Activated CD8-positive, alpha-beta memory T cell treated with anti-CD3 and anti-CD28 coated beads, Interleukin-2, amount 50 U/mL, for 1 hour (primary cell): ENCODE data around the gene ANO4.
"Not testable (repeated sequence)": the region's sequence is repeated elsewhere in the genome, so short reads cannot be mapped to it uniquely, and the experiment has no call there.

ENCODE experiments used
- DNase-seq: peaks from one replicate; pipeline ENCODE4 v3.0.0-alpha.2; 2020; ENCODE audit errors: extremely low read depth

ANO4 gene

DNA sequence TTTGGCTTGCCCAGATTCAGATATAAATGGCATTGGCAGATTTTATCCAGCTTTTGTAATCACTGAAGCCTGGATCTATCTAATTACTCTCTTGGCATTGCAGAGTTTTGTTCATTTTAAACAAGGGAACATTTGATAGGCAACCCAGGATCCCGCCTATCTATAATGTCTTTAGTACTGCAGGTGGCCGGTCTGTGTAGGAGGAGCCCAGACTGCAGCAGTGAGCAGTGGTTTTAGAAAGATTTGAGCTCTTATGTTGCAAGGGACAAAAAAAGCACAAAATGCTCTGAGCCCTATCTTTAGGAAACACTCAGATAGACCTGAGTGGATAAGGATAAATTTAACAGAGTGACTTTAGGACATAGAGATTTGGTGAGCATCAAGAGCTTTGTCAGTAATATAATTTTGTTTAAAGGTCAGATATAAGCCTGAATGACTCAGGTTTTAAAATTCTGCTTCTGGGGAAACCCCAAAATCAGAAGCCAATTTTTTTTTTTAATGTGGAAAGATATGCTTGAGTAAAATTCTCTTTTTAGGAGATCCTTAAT lies 250.0 kb downstream of the ANO4 start:
- DNase-seq: no peak

DNA sequence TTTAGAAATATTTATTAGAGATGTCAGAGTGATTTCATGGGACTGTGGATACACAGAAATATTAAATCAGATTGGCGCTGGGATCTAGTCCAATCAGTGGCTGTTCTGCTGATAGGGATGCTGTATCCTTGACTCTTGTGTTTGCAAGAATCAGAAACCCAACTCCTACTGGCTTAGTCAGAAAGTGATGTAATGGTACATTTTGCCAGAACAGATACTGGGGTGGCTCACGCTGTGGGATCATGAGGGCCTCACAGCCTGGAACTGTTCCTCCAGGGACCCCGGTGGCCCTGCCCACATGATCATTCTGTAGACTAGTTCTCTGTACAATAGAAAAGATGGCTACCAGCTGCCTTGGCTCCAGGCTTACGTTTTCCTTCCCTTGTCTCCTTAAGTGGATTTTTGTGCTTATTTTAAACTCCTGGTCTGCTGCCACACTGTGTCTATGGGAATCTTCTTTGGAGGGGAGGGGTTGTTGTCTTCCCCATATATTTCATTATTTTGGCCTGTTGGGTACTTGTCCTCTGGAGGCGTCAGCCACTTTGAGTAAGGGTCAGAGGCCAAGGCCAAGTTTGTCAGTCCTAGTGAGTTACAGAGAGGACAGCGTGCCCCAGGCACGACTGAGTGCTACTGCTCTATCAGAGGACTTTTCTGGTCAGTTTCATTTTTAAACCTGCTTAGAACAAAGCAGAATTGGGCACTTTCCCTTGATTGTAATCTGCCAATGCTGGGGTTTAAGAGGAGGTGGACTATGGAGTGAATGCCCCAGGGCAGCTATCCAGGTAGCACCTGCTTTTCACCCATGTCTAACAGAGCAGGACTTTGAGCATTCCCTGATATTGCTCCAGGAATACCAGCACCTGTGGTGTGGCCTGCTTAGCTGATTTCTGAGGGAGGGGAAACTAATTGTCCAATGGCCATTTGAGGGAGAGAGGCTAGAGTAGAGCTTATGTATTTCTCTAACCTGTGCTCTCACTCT lies 251.2 kb downstream of the ANO4 start:
- DNase-seq: no peak

DNA sequence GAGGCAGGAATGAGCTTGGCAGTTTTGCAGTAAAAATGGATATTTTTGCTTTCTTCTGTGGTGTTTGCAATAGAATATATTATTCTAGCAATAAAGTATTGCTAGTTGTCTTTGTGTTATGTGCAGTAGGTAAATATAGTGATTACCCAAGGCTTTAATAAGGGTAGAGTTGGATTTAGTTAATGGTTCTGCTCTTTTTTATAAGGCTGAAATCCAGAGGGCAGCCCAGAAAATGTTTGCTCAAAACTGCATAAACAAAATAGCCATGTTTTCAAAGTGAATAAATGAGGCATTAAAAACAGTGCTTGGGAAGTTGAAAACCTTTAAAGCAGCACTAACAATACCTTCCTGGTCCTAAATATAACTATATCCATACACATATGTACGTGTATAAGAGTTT lies 253.1 kb downstream of the ANO4 start:
- DNase-seq: no peak

DNA sequence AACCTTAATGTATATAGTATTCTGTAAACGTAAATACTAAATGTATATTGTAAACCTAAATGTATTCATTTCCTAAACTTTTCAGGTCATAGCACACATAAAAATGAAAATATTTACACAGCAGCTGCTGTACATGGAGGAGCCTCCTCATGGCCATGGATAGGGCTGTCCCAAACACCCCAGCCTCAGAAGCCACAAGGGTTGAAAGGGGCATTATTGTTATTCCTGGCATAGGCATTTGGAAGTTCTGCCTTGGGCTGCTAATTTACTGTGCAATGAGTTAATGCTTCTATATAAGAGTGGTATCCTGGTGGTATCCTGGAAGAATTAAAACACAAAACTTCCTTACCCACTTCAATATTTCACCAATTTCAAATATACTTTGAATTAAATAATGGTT lies 256.1 kb downstream of the ANO4 start:
- DNase-seq: no peak

DNA sequence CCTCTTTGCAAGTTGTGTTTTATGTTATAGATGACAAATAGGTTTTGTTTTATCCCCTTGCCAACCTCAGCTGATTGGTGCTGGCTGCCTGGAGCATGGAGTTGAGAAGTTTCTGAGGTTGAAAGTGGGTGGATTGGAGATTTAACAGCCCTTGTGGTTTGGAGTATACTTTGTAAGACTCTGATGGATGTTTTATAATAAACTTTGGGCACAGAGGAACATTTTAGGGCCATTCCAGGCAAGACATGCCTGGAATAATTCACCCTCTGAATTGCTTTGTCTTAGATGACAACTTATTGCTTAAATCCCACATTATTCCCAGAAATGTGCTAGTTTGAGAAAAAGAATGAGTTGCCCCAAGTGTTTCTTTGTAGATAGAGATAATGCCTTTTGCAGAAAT lies 256.6 kb downstream of the ANO4 start:
- DNase-seq: no peak

DNA sequence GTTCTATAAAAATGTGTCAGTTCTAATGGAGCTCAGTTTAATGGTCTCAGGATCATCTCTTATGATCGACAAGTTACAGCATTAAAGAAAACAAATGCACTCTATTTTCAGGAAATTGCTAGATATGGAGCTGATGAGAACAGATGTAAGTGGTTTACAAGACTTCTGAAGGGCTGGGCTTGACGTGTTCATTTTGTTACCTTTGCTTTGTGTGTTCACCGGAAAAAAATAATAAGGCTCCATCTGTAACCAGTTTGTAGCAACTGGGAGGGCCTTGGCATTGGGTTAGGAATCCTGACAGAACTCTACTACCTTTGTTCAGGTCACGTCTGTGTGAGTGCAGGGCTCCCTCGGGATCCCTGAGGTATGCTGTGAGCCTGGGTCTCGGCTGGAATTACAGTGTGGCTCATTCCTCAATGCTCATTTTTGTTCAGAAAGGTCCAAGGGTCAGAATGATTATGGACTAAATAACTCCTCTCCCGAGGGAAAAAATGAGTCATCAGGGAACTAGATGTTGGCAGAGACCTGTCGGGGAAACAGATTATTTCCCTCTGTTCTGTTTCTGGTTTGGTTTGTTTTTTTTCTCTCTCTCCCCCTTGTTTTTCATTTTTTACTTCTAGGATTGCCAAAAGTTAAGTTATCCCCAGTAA lies 257.4 kb downstream of the ANO4 start:
- DNase-seq: no peak

DNA sequence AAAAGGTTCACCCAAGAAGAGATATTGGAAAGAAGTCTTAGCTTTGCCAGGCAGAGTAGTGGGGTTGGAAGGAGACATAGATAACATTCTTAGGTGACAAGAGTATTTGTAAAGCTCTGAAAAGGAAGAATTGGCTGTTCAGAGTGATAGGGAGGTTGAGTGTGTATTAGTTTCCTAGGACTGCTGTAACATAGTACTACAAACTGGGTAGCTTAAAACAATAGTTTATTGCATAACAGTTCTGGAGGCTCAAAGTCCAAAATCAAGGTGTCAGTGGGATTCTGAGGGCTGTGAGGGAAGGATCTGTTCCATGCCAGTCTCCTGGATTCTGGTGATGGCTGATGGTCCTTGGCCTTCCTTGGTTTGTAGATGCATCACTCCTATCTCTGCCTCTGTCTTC lies 258.6 kb downstream of the ANO4 start:
- no peak for DNase-seq

DNA sequence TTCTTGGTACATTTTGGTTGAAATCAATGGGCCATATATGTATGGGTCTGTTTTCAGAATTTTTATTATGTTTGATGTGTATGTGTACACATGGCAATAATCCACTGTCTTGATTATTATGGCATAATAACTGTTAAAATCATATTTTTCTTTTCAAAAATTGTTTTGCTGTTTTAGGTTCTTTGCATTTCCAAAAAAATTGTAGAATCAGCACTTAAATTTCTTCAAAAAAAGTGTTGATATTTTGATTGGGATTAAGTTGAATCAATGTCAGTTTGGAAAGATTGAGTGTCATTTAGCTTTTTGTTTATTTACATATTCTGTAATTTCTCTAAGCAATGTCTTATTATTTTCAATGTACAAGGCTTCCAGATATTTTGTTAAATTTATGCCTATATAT lies 261.4 kb downstream of the ANO4 start:
- no peak for DNase-seq

DNA sequence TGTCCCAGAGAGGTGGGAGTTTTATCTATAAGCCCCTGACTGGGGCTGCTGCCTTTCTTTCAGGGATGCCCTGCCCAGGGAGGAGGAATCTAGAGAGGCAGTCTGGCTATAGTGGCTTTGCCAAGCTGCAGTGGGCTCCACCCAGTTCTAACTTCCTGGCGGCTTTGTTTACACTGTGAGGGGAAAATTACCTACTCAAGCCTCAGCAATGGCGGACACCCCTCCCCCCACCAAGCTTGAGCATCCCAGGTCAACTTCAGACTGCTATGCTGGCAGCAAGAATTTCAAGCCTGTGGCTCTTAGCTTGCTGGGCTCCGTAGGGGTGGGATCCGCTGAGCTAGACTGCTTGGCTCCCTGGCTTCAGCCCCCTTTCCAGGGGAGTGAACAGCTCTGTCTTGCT lies 267.9 kb downstream of the ANO4 start:
- DNase-seq: not testable (repeated sequence)

DNA sequence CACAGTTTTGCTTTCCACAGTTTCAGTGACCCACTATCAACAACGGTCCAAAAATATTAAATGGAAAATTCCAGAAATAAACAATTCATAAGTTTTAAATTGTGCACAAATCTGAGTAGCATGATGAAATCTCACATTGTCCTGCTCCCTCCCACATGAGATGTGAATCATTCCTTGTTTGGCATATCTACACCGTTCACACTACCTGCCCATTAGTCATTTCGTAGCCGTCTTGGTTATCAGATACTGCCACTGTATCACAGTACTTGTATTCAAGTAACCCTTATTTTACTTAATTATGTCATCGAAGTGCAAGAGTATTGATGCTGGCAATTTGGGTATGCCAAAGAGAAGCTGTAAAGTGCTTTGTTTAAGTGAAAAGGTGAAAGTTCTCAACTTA lies 270.1 kb downstream of the ANO4 start:
- DNase-seq: no peak

DNA sequence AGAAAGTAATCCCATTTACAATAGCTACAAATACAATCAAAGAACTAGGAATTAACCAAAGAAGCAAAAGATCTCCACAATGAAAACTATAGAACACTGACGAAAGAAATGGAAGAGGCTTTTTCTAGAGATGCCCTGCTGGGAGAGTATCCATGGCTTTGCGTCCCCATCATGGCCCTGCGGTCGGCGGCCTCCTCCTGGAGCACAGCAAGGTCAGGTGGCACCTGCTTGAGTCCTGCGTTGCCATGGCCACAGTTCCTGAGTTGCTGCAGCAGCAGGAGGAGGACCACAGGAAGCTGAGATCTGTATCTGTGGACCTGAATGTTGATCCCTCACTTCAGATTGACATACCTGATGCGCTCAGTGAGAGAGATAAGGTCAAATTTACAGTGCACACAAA lies 271.9 kb downstream of the ANO4 start:
- DNase-seq: no peak

DNA sequence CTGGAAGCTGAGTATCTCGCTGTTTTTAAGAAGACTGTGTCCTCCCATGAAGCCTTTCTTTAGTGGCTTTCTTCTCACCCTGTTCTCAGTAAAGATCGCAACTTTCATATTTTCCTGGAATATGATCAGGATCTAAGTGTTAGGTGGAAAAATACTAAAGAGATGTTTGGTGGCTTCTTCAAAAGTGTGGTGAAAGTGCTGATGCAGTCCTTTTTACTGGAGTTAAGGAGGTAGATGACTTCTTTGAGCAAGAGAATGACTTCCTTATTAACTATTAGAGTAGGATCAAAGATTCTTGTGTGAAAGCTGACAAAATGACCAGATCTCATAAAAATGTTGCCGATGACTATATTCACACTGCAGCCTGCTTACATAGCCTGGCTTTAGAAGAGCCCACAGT lies 273.8 kb downstream of the ANO4 start:
- DNase-seq: no peak

DNA sequence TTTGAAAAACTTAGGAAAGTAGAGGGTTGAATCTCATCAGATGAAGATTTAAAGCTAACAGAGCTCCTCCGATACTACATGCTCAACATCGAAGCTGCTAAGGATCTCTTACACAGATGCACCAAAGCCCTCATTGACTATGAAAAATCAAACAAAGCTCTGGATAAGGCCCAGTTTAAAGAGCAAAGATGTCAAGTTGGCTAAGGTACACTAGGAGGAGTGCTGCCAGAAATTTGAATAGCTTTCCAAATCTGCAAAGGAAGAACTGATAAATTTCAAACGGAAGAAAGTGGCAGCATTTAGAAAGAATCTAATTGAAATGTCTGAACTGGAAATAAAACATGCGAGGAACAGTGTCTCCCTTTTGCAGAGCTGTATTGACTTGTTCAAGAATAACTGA lies 274.3 kb downstream of the ANO4 start:
- no peak for DNase-seq

DNA sequence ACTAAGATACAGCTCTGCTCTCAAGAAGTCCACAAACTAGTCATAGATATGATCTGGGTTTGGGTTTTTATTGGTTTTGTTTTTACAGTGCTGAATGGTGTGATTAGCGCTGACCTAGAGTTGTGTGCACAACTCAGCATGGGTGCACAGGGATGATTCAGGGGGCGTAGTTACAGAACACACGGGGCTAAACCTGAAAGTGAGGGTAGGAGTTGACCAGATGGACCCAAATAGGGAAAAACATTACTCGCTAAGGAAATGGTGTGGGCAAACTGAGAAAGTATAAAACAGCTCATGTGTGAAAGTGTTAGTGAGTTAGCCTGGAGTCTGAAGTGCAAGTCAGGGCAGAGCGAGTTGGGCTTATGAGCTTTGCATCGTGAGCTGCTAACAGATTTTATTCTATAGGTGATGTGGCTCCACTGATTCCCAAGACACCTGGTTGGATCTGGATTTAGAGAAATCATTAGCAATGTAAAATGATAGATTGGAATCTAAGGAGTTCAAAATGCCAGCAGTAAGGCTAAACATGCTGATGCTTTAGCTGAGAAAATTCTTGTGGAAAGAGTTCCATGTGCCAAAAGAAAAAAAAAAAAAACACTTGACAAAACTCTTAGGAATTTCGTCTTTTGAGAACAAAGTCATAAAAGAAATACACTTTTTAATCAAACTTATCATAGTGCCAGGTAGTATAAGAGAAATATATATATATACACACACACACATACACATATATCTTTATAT lies 280.5 kb downstream of the ANO4 start:
- DNase-seq: no peak

DNA sequence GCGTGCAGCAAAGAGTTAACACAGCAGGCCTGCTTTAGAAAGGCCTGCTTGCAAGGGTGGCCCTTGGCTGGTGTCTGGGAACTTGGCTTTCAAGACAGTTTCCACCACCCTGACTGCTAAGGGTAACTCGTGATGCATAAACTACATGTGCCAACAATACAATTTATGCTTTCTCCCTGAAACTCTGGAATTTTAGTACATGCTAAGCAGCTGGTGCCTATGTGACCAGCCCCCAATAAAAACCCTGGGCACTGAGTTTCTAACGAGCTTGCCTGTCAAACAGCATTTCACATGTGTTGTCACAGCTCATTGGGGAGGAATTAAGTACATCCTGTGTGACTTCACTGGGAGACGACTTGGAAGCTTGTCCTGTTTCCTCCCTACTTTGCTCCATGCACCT lies 282.3 kb downstream of the ANO4 start:
- no peak for DNase-seq

DNA sequence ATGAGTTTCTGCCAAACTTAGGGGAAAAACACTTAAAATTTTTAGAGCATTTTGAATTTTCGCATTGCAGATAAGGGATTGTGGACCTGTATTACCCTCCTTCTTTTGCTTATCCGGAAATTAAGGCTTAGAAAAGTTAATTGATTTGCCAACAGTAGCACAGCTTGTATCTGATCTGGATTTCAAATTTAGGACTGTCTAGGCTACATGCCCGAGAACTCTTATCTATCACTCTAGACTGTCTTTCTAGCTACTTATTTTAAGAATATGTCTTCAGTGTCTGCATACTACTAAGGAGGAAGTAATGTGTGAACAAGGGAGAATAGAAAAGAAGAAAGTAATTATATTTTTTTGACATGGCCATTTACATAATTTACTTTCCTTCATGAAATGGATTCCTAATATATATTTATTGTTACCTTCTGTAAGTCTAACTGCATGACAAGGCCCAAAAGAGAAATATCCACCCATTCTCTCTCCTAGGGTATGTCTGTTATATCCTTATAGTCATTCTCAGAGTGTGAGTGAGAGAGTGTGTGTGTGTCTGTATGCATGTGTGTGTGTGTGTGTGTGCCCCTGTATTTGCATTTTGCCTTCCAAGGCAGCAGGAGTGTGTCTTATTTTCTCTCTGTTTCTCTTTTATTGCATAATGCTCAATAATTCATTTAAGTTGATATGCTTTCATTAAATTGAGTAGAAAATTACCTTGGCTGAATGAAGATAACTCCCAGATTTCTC lies 283.4 kb downstream of the ANO4 start:
- no peak for DNase-seq

DNA sequence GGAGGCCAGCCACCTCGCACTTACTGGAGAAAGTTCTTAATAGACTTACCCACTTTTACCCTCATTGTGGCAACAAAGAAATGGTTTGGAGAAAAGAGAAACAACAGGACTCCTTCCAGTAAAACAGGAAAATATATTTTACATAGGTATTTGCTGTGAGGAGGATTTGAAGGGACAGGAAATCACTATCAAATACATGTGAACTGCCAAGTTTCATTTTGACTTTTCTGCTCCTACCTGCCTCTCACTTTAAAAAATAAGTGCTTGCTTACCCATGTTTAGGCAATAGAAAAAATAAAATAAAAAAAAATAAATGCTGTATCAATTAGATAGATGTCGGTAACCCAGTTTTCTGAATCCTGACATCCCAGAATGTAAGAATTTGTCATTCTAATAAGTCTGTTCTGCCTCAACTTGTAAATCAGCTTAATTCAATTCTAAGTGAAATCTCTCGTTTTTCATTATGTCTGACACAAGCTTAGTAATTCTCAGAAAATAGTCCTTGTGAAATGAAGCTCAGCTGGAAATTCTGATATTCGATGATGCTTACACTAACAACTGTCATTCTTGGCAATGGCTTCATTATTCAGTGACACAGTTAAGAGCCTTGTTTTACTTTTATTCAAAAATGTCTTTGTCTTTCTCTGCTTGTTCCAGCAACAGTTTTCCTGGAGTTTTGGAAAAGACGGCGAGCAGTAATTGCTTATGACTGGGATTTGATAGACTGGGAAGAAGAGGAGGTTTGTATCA lies 284.1 kb downstream of the ANO4 start:
- DNase-seq: no peak

DNA sequence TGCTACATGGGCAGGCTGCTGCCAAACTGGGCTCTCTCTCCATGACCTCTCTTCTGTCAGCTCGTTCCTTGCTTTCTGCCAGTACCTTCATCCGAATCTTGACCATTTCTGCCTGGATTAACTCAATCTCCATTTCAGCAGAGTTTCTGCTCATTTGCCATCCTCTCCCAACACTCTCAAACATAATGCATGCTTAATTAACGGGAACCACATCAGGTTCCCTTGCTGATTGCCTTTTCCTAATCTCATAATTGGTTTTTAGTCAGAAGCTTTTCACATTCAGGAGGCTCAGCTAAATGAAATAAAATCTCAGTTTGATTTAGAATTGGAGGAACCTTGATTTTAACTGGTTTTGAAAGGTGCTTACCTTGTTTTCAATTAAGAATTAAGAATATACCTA lies 288.1 kb downstream of the ANO4 start:
- no peak for DNase-seq

DNA sequence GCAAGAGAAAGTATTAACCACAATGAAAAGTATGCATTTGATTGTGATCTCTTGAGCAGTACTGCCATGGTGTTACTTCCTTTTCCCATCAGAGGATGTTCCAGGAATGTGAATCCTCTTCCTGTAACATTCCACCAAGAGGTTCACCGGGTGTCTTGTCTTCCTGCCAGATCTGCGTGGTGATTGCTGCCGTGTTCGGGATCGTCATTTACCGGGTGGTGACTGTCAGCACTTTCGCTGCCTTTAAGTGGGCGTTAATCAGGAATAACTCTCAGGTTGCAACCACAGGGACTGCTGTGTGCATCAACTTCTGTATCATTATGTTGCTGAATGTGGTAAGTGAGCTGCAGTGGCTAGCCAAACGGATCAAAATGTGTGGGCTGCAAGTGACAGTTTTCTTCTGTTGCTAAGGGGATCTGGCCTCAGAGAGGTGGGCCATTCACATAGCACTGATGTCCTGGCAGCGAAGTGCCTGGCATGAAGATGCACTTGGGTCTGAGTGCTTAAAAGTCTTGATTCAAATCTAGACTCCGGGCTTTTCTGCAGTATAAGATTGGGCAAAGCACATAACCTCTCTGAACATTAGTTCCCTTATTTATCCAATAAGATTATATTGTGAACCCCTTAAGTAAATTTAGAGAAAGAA lies 292.0 kb downstream of the ANO4 start:
- no peak for DNase-seq

DNA sequence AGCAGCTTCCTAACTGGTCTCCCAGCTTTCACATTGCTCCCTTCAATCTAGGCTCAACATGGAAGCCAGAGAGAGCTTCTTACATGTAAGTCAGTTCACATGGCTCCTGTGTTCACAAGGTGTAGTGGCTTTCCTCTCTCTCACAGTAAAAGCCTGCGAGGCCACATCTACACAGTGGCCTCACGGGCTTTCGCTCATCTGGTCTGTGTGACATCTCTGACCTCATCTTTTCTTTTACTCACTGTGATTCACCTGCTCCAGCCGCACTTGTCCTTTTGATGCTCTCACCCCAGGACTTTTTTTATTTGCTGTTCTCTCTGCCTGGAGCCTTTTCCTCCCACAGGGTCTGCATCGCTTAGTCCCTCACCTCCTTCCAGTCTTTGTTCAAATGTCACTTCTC lies 293.3 kb downstream of the ANO4 start:
- DNase-seq: no peak
